Ishikawa (cell line): Measurements from ENCODE around the gene WNT11.

Experiments
- CEBPB ChIP-seq: IDR thresholded peaks from 2 replicates; pipeline ENCODE4 v1.6.1; 2012
- CREB1 ChIP-seq: IDR thresholded peaks from 2 replicates; pipeline ENCODE4 v1.6.1; 2012; ENCODE audit warnings: low read depth
- EGR1 ChIP-seq: IDR thresholded peaks from 2 replicates; pipeline ENCODE4 v1.6.1; 2012
- EP300 ChIP-seq: IDR thresholded peaks from 2 replicates; pipeline ENCODE4 v1.6.1; 2012; ENCODE audit warnings: borderline replicate concordance
- FOXM1 ChIP-seq: IDR thresholded peaks from 2 replicates; pipeline ENCODE4 v1.6.1; 2012; ENCODE audit warnings: low read depth, borderline replicate concordance
- MAX ChIP-seq: IDR thresholded peaks from 2 replicates; pipeline ENCODE4 v1.6.1; 2012
- NFIC ChIP-seq: IDR thresholded peaks from 2 replicates; pipeline ENCODE4 v1.6.1; 2012
- RAD21 ChIP-seq: IDR thresholded peaks from 2 replicates; pipeline ENCODE4 v1.6.1; 2012; ENCODE audit warnings: low read depth
- REST ChIP-seq: IDR thresholded peaks from 2 replicates; pipeline ENCODE4 v1.6.1; 2012; ENCODE audit warnings: low read depth, mild to moderate bottlenecking
- YY1 ChIP-seq: IDR thresholded peaks from 2 replicates; pipeline ENCODE4 v1.6.1; 2012; ENCODE audit warnings: low read depth

GRCh38 chr11:76167590-76167989, 38.7 kb downstream of the WNT11 start:
- TF ChIP-seq MAX (no peak), RAD21 (no peak), NFIC (no peak), REST (no peak), EP300 (no peak), EGR1 (no peak), FOXM1 (no peak), CREB1 (no peak), YY1 (no peak), CEBPB (no peak)
